Mesodermal cell (in vitro differentiated cells): ENCODE measurements around the gene KIRREL3.

Experiments used
- H3K27ac ChIP-seq: 2 replicates; pipeline ENCODE4 v1.7.0; 2013; ENCODE audit warnings: mild to moderate bottlenecking, low read depth, low read length, moderate library complexity; ENCODE audit not compliant: severe bottlenecking
- H3K36me3 ChIP-seq: 2 replicates; pipeline ENCODE4 v1.7.1; 2013; ENCODE audit warnings: mild to moderate bottlenecking, low read length, moderate library complexity; ENCODE audit not compliant: control insufficient read depth, insufficient read depth
- H3K4me1 ChIP-seq: one replicate; pipeline ENCODE4 v1.7.1; 2013; ENCODE audit warnings: mild to moderate bottlenecking, low read length; ENCODE audit not compliant: insufficient read depth, control insufficient read depth, poor library complexity, severe bottlenecking
- H3K4me3 ChIP-seq: 2 replicates; pipeline ENCODE4 v1.7.0; 2013; ENCODE audit warnings: low read length, control low read depth, mild to moderate bottlenecking; ENCODE audit not compliant: insufficient read depth, poor library complexity, severe bottlenecking; ENCODE audit errors: extremely low read depth
- H3K9me3 ChIP-seq: 2 replicates; pipeline ENCODE4 v1.7.1; 2013; ENCODE audit warnings: mild to moderate bottlenecking, low read length, moderate library complexity; ENCODE audit not compliant: control insufficient read depth
- WGBS, 2 experiments: methylation state at CpG; one replicate each; pipeline ENCODE4 v1.1.5; 2013; ENCODE audit warnings: missing lambda C conversion rate in 2 of 2; ENCODE audit not compliant: insufficient coverage in 2 of 2; 5-methylcytosine and 5-hydroxymethylcytosine counted together

The KIRREL3 gene

GRCh38 chr11:127027789-127028188, 27.2 kb upstream of the KIRREL3 start:
- Histone ChIP-seq H3K36me3 (no peaks in the 10 kb centered on the region), H3K4me1 (no peaks in the 10 kb centered on the region), H3K4me3 (no peak overlapping the region), H3K9me3 (no peaks in the 10 kb centered on the region), H3K27ac (no peak overlapping the region)
- WGBS, 2 experiments, result 88 to 89% methylated on average over 3 to 4 of the region's 5 CpGs

- Histone ChIP-seq H3K9me3 (no peaks in the 10 kb centered on the region), H3K4me1 (no peaks in the 10 kb centered on the region), H3K27ac (no peak overlapping the region), H3K36me3 (no peaks in the 10 kb centered on the region), H3K4me3 (no peak overlapping the region)
- WGBS, 2 experiments, result 79 to 96% methylated on average over 4 of the region's 4 CpGs
These were observed 26.4 kb upstream of the KIRREL3 start for GRCh38 chr11:127027000-127027399.

GRCh38 chr11:127023991-127024390, 23.4 kb upstream of the KIRREL3 start:
- Histone ChIP-seq H3K27ac (no peak overlapping the region), H3K9me3 (no peaks in the 10 kb centered on the region), H3K4me1 (no peaks in the 10 kb centered on the region), H3K4me3 (no peak overlapping the region), H3K36me3 (no peaks in the 10 kb centered on the region)
- WGBS, 2 experiments, result 86% methylated on average over 1 of the region's 2 CpGs; no CpG with 5 or more reads in 1 of the 2 experiments

GRCh38 chr11:127018683-127019279, 18.2 kb upstream of the KIRREL3 start:
- H3K4me3 ChIP-seq, result no peak overlapping the region
- 94 to 96% methylated on average over 6 to 8 of the region's 8 CpGs for WGBS, 2 experiments

GRCh38 chr11:127017482-127017881, 16.9 kb upstream of the KIRREL3 start:
- 27 to 45% methylated on average over 5 to 7 of the region's 7 CpGs for WGBS, 2 experiments
- no peak overlapping the region for H3K27ac ChIP-seq
- peaks cover 6% of the 10 kb centered on the region for H3K4me1 ChIP-seq
- no peak overlapping the region for H3K4me3 ChIP-seq
- no peaks in the 10 kb centered on the region for H3K36me3 ChIP-seq
- H3K9me3 ChIP-seq, result no peaks in the 10 kb centered on the region

More at GRCh38 chr11:127018683-127019279, 18.2 kb upstream of the KIRREL3 start:
- H3K36me3 ChIP-seq, result no peaks in the 10 kb centered on the region
- peaks cover 6% of the 10 kb centered on the region for H3K4me1 ChIP-seq
- H3K9me3 ChIP-seq, result no peaks in the 10 kb centered on the region
- no peak overlapping the region for H3K27ac ChIP-seq

GRCh38 chr11:127013550-127013949, 13.0 kb upstream of the KIRREL3 start:
- Histone ChIP-seq H3K27ac (no peak overlapping the region), H3K4me1 (peaks cover 6% of the 10 kb centered on the region), H3K36me3 (no peaks in the 10 kb centered on the region), H3K9me3 (no peaks in the 10 kb centered on the region), H3K4me3 (no peak overlapping the region)
- WGBS, 2 experiments, result 84 to 93% methylated on average over 4 to 5 of the region's 5 CpGs

- Histone ChIP-seq H3K36me3 (no peaks in the 10 kb centered on the region), H3K4me3 (no peak overlapping the region), H3K9me3 (no peaks in the 10 kb centered on the region), H3K27ac (no peak overlapping the region), H3K4me1 (peaks cover 5% of the 10 kb centered on the region)
- 100% methylated on average over 2 of the region's 2 CpGs for WGBS, 2 experiments
These were observed 5.7 kb upstream of the KIRREL3 start for GRCh38 chr11:127006311-127006710.

- no peak overlapping the region for H3K27ac ChIP-seq
- peaks cover 5% of the 10 kb centered on the region for H3K4me1 ChIP-seq
- H3K9me3 ChIP-seq, result no peaks in the 10 kb centered on the region
- no peaks in the 10 kb centered on the region for H3K36me3 ChIP-seq
- peak overlapping the region; percentile 28 for H3K4me3 ChIP-seq
- WGBS, 2 experiments, result 1 to 2% methylated on average over 39 to 58 of the region's 62 CpGs
These were observed 2.9 kb upstream of the KIRREL3 start for GRCh38 chr11:127003260-127003981.

GRCh38 chr11:127002669-127003259, 2.2 kb upstream of the KIRREL3 start:
- Histone ChIP-seq H3K27ac (no peak overlapping the region), H3K36me3 (no peaks in the 10 kb centered on the region), H3K4me3 (peak overlapping the region; percentile 28), H3K4me1 (peaks cover 5% of the 10 kb centered on the region), H3K9me3 (no peaks in the 10 kb centered on the region)
- 3 to 15% methylated on average over 7 to 11 of the region's 16 CpGs for WGBS, 2 experiments

GRCh38 chr11:127000981-127001380, 411 bp upstream of the KIRREL3 start:
- H3K4me1 ChIP-seq, result peaks cover 5% of the 10 kb centered on the region
- peak overlapping the region; percentile 29 for H3K4me3 ChIP-seq
- H3K36me3 ChIP-seq, result no peaks in the 10 kb centered on the region
- WGBS, 2 experiments, result 17% methylated on average over 3 of the region's 6 CpGs; no CpG with 5 or more reads in 1 of the 2 experiments
- H3K9me3 ChIP-seq, result no peaks in the 10 kb centered on the region
- no peak overlapping the region for H3K27ac ChIP-seq

GRCh38 chr11:126999366-126999765, 1.2 kb downstream of the KIRREL3 start:
- H3K9me3 ChIP-seq, result no peaks in the 10 kb centered on the region
- H3K4me1 ChIP-seq, result peaks cover 5% of the 10 kb centered on the region
- no peak overlapping the region for H3K27ac ChIP-seq
- WGBS, 2 experiments, result 70% methylated on average over 3 to 4 of the region's 5 CpGs
- H3K4me3 ChIP-seq, result no peak overlapping the region
- H3K36me3 ChIP-seq, result no peaks in the 10 kb centered on the region
